DMS79 (cell line): Measurements from ENCODE around the gene BTBD19.
A peak's percentile ranks its signal among the peaks of the same experiment; 100 is the strongest.
"Not testable (repeated sequence)": the region's sequence is repeated elsewhere in the genome, so short reads cannot be mapped to it uniquely, and the experiment has no call there.

Experiments used
- DNase-seq: peaks from one replicate; lab custom pipeline; 2025; lab: John Stamatoyannopoulos, UW

Gene BTBD19

GRCh38 chr1:44828003-44828651 lies 19.8 kb downstream of the BTBD19 start:
- no peak for DNase-seq

GRCh38 chr1:44828841-44829440 lies 20.6 kb downstream of the BTBD19 start:
- DNase-seq: no peak

- DNase-seq: no peak
Measured at GRCh38 chr1:44829506-44830384, 21.4 kb downstream of the BTBD19 start.

GRCh38 chr1:44830900-44831304 lies 22.6 kb downstream of the BTBD19 start:
- DNase-seq: no peak

- DNase-seq: no peak
Measured at GRCh38 chr1:44831516-44831915, 23.2 kb downstream of the BTBD19 start.

- DNase-seq: no peak
Measured at GRCh38 chr1:44832056-44832705, 23.9 kb downstream of the BTBD19 start.

GRCh38 chr1:44834328-44834727 lies 26.0 kb downstream of the BTBD19 start:
- DNase-seq: no peak

GRCh38 chr1:44835738-44836675 lies 27.7 kb downstream of the BTBD19 start:
- DNase-seq: peak; percentile 38

GRCh38 chr1:44838294-44838693 lies 30.0 kb downstream of the BTBD19 start:
- DNase-seq: not testable (repeated sequence)

- no peak for DNase-seq
Measured at GRCh38 chr1:44839576-44839975, 31.3 kb downstream of the BTBD19 start.

- DNase-seq: no peak
Measured at GRCh38 chr1:44842486-44842861, 34.2 kb downstream of the BTBD19 start.

- DNase-seq: peak; percentile 52
Measured at GRCh38 chr1:44842862-44843655, 34.7 kb downstream of the BTBD19 start, which contains the start of gene PTCH2. Gene PTCH2, minus strand, starts transcription at chr1:44843253. Its CDS starts 321 bp downstream, at chr1:44842932.

GRCh38 chr1:44846985-44847384 lies 38.7 kb downstream of the BTBD19 start:
- no peak for DNase-seq

GRCh38 chr1:44847845-44848244 lies 39.5 kb downstream of the BTBD19 start:
- DNase-seq: no peak

GRCh38 chr1:44848456-44849181 lies 40.3 kb downstream of the BTBD19 start:
- no peak for DNase-seq

- DNase-seq: no peak
Measured at GRCh38 chr1:44849575-44850132, 41.3 kb downstream of the BTBD19 start.

GRCh38 chr1:44851308-44851707 lies 43.0 kb downstream of the BTBD19 start:
- DNase-seq: no peak

- no peak for DNase-seq
Measured at GRCh38 chr1:44853201-44853600, 44.9 kb downstream of the BTBD19 start.

- no peak for DNase-seq
Measured at GRCh38 chr1:44854970-44855369, 46.6 kb downstream of the BTBD19 start.
